ENCODE data around the gene FBP2.

The FBP2 gene

DNA sequence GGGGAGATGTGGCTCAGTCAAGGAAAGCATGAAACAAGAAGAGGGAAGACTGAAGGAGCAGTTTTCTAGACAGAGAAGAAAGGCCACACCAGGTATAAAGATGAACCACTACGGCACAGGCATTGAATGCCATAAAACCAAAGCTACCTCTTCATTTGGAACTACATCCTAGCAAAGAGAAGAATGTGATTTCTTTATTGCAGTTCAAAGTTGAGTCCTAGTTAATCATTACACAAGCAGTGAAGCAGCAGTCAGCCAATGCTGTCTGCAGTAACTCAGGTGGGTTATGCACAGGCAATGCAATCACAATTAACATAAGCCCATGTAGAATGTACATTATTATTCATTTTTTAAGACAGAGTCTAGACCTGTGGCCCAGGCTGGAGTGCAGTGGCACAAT is 60.5 kb downstream of the FBP2 start:
- no peak overlapping the region for H3K4me3 ChIP-seq (ENCODE audit: low read depth, low read length)
- TF ChIP-seq, protein P1, sequence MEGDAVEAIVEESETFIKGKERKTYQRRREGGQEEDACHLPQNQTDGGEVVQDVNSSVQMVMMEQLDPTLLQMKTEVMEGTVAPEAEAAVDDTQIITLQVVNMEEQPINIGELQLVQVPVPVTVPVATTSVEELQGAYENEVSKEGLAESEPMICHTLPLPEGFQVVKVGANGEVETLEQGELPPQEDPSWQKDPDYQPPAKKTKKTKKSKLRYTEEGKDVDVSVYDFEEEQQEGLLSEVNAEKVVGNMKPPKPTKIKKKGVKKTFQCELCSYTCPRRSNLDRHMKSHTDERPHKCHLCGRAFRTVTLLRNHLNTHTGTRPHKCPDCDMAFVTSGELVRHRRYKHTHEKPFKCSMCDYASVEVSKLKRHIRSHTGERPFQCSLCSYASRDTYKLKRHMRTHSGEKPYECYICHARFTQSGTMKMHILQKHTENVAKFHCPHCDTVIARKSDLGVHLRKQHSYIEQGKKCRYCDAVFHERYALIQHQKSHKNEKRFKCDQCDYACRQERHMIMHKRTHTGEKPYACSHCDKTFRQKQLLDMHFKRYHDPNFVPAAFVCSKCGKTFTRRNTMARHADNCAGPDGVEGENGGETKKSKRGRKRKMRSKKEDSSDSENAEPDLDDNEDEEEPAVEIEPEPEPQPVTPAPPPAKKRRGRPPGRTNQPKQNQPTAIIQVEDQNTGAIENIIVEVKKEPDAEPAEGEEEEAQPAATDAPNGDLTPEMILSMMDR (conservative IDR thresholded peaks at IDR 0.05; ENCODE audit: low read depth, low read length): no peak
- DNase-seq (ENCODE audit: low read depth): no peak

DNA sequence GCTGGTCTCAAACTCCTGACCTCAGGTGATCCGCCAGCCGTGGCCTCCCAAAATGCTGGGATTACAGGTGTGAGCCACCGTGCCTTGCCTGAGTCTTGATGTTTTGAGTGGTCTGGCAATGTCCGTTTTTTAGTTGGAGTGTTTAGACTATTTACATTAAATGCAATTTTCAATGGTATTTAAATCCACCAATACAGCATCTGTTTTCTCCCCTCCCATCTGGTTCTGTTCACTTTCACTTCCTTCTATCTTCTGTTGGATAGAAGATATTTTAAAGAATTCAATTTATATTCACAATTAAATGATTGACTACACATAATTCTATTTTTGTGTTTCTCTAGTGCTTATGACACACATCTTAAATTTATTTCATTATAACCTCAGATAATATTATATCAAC is 64.7 kb downstream of the FBP2 start:
- H3K4me3 ChIP-seq (ENCODE audit: low read depth, low read length): no peak overlapping the region
- TF ChIP-seq, protein P1 (conservative IDR thresholded peaks at IDR 0.05; ENCODE audit: low read depth, low read length): no peak
- DNase-seq (ENCODE audit: low read depth): no peak

GRCh38 chr9:94526951-94527350 is 66.7 kb downstream of the FBP2 start:
- TF ChIP-seq, protein P1 (conservative IDR thresholded peaks at IDR 0.05; ENCODE audit: low read depth, low read length): no peak

GRCh38 chr9:94526271-94526670 is 67.4 kb downstream of the FBP2 start:
- TF ChIP-seq, protein P1 (conservative IDR thresholded peaks at IDR 0.05; ENCODE audit: low read depth, low read length): no peak
- no peak overlapping the region for H3K4me3 ChIP-seq (ENCODE audit: low read depth, low read length)
- DNase-seq (ENCODE audit: low read depth): no peak

More at GRCh38 chr9:94526951-94527350, 66.7 kb downstream of the FBP2 start:
- no peak for DNase-seq (ENCODE audit: low read depth)
- no peak overlapping the region for H3K4me3 ChIP-seq (ENCODE audit: low read depth, low read length)

GRCh38 chr9:94525396-94526035 is 68.1 kb downstream of the FBP2 start:
- TF ChIP-seq, protein P1 (conservative IDR thresholded peaks at IDR 0.05; ENCODE audit: low read depth, low read length): no peak

DNA sequence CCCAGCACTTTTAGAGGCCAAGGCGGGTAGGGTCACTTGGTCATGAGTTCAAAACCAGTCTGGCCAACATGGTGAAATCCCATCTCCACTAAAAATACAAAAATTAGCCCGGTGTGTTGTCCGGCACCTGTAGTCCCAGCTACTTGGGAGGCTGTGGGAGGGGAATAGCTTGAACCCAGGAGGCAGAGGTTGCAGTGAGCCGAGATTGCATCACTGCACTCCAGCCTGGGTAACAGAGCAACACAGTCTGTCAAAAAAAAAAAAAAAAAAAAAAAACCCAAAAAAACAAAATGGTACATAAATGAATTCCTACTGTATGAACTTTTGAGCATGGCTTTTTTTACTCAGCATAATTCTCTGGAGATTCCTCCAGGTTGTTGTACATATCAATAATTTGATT is 76.4 kb downstream of the FBP2 start:
- no peak for DNase-seq (ENCODE audit: low read depth)
- no peak overlapping the region for H3K4me3 ChIP-seq (ENCODE audit: low read depth, low read length)
- TF ChIP-seq, protein P1 (conservative IDR thresholded peaks at IDR 0.05; ENCODE audit: low read depth, low read length): no peak

More at GRCh38 chr9:94525396-94526035, 68.1 kb downstream of the FBP2 start:
- H3K4me3 ChIP-seq (ENCODE audit: low read depth, low read length): no peak overlapping the region
- no peak for DNase-seq (ENCODE audit: low read depth)

DNA sequence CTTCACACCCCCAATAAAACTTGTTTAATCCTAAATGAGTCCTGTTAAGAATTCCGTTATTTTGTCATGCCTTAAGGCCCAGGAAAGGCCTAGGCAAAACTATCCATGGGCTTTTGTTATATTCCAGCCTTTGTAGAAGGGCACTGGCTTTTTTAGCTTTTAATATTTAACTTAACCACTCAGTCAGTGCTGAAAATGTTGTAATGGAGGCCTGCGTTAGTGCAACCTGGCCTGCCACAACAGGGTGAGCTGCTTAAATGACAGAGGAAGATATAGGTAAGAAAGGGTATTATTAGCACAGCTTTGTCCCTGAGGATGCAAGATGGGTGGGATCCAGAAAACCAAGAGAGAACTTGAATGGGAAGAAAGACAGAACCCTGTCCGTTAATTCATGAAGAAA is 78.9 kb downstream of the FBP2 start:
- DNase-seq (ENCODE audit: low read depth): no peak
- no peak overlapping the region for H3K4me3 ChIP-seq (ENCODE audit: low read depth, low read length)
- TF ChIP-seq, protein P1 (conservative IDR thresholded peaks at IDR 0.05; ENCODE audit: low read depth, low read length): no peak

All from choroid plexus epithelial cell (primary cell).